ENCODE measurements around the gene ORC4.

DNA sequence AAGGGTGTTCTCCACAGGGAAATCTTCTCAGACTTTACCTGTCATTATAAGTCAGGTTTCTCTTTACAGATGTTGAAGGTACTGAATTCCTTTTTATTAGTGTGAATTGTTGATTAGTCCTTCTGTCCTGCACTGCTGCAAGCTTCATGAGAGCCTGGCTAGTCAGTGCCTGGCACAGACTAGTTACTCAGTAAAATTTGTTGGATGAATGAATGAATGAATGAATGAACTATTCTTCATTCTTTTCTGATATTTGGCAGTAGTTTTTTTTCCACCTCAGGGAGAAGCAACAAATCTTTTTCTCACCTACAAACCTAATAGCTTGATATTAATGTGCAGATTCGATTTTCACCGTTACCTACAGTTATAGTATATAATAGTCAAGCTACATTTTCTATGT, 111.4 kb downstream of the ORC4 start:
- TF ChIP-seq FOXK2 (IDR thresholded peaks at IDR 0.05) (no peak), TARDBP (IDR thresholded peaks at IDR 0.05) (no peak), SP1 (IDR thresholded peaks at IDR 0.05) (no peak), ELF4 (IDR thresholded peaks at IDR 0.05) (no peak), HDGF (IDR thresholded peaks at IDR 0.05; ENCODE audit: borderline replicate concordance) (no peak), FOXA1 (IDR thresholded peaks at IDR 0.05) (no peak), CTBP1 (IDR thresholded peaks at IDR 0.05; ENCODE audit: borderline replicate concordance) (no peak)
